SIG-M5 treated with dmso at 0.1 percent for 504 hours (cell line): ENCODE results near the gene FUBP1.
"Not testable (repeated sequence)": the region's sequence is repeated elsewhere in the genome, so short reads cannot be mapped to it uniquely, and the experiment has no call there.

Experiments used
- DNase-seq: peaks from one replicate; lab custom pipeline; 2025; ENCODE audit not compliant: unreplicated experiment; lab: John Stamatoyannopoulos, UW

FUBP1 gene

GRCh38 chr1:77990629-77991204, 11.8 kb upstream of the FUBP1 start:
- DNase-seq: no peak

GRCh38 chr1:77989744-77990143, 10.9 kb upstream of the FUBP1 start:
- no peak for DNase-seq

GRCh38 chr1:77987919-77988318, 9.0 kb upstream of the FUBP1 start:
- no peak for DNase-seq

- DNase-seq: peak; percentile 14
Measured at GRCh38 chr1:77986810-77987209, 7.9 kb upstream of the FUBP1 start.

- DNase-seq: no peak
Measured at GRCh38 chr1:77984629-77985028, 5.8 kb upstream of the FUBP1 start.

- DNase-seq: no peak
Measured at GRCh38 chr1:77983997-77984355, 5.1 kb upstream of the FUBP1 start.

- not testable (repeated sequence) for DNase-seq
Measured at GRCh38 chr1:77983352-77983996, 4.6 kb upstream of the FUBP1 start.

- peak; percentile 93 for DNase-seq
Measured at GRCh38 chr1:77978293-77978968, 441 bp downstream of the FUBP1 start.

GRCh38 chr1:77977989-77978292, 931 bp downstream of the FUBP1 start:
- DNase-seq: no peak

GRCh38 chr1:77976433-77977076, 2.3 kb downstream of the FUBP1 start:
- DNase-seq: peak; percentile 27

- no peak for DNase-seq
Measured at GRCh38 chr1:77975907-77976306, 3.0 kb downstream of the FUBP1 start.

GRCh38 chr1:77975386-77975785, 3.5 kb downstream of the FUBP1 start:
- peak; percentile 12 for DNase-seq

GRCh38 chr1:77972080-77972479, 6.8 kb downstream of the FUBP1 start:
- DNase-seq: no peak

GRCh38 chr1:77970192-77970591, 8.7 kb downstream of the FUBP1 start:
- DNase-seq: no peak

GRCh38 chr1:77966291-77966690, 12.6 kb downstream of the FUBP1 start:
- no peak for DNase-seq

- DNase-seq: no peak
Measured at GRCh38 chr1:77961392-77961791, 17.5 kb downstream of the FUBP1 start.

GRCh38 chr1:77958850-77959249, 20.0 kb downstream of the FUBP1 start:
- no peak for DNase-seq

- DNase-seq: no peak
Measured at GRCh38 chr1:77958391-77958790, 20.5 kb downstream of the FUBP1 start.

GRCh38 chr1:77956464-77956863, 22.4 kb downstream of the FUBP1 start:
- DNase-seq: no peak

- DNase-seq: no peak
Measured at GRCh38 chr1:77955709-77956108, 23.2 kb downstream of the FUBP1 start.

GRCh38 chr1:77954521-77954920, 24.4 kb downstream of the FUBP1 start:
- DNase-seq: no peak

GRCh38 chr1:77953907-77954306, 25.0 kb downstream of the FUBP1 start:
- no peak for DNase-seq
